Right lobe of liver (tissue), 4 donors: ENCODE data around the gene BRSK1.

Source experiments
- CTCF ChIP-seq, 4 donors: fragments of 200-600 bp in 3 of 4; fragments of 450-650 bp in 1 of 4; IDR thresholded peaks; one replicate each; pipeline versions ENCODE4 v1.5.1 to v1.8.0; 2016 to 2022; ENCODE audit warnings: antibody characterized with exemption in 4 of 4, mild to moderate bottlenecking in 2 of 4
- POLR2A ChIP-seq: fragments of 450-650 bp; IDR thresholded peaks from one replicate; pipeline ENCODE4 v1.6.1; 2017; ENCODE audit warnings: antibody characterized with exemption, mild to moderate bottlenecking
- donor health status: DM: no; HTN: no; CAD: no.
- donor health status: DM: no; HTN: no; CAD: no.
- donor health status: DM: no; HTN: yes; CAD: no.

GRCh38 chr19:55350620-55351315, 67.0 kb downstream of the BRSK1 start:
- TF ChIP-seq CTCF (IDR thresholded peaks at IDR 0.05) (no peak), POLR2A (no peak)
